GM12892 (cell line): ENCODE results near the gene ASTL.

Experiments used
- POLR2A ChIP-seq: IDR thresholded peaks from 2 replicates; pipeline ENCODE4 v1.6.1; 2011; ENCODE audit warnings: low read depth, low read length, control low read depth
- POLR2AphosphoS5 ChIP-seq: IDR thresholded peaks from 2 replicates; pipeline ENCODE4 v1.6.1; 2011; ENCODE audit warnings: low read depth, low read length, control low read depth
- TAF1 ChIP-seq: IDR thresholded peaks from 2 replicates; pipeline ENCODE4 v1.6.1; 2011; ENCODE audit warnings: low read depth, mild to moderate bottlenecking, control low read depth, low read length, borderline replicate concordance

- TF ChIP-seq TAF1 (no peak), POLR2AphosphoS5 (no peak), POLR2A (no peak)
Measured at GRCh38 chr2:96153291-96153713, 15.0 kb upstream of the ASTL start.
